ENCODE measurements around the gene WDR45B. TPM values are rescaled to one million over a fixed set of nuclear protein-coding genes. Genes with fewer than 3 reads are reported as not detected.

The WDR45B gene
- polyA plus RNA-seq, 1 of the 3 experiments (the other 2 are of a cell fraction) = 171 TPM

DNA sequence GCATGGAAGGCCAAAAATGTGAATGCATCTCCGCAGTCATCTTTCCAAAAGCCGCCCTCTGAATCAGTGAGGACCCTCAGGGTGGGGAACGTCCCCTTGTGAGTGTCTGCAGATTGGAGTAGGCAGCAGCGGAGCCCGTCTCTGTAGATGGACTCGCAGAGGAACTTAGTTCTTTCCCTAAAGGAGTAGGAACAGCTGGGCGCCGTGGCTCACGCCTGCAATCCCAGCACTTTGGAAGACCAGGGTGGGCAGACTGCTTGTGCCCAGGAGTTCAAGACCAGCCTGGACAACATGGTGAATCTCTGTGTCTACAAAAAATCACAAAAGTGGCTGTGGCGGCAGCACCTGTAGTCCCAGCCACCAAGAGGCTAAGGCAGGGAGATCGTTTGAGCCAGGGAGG, 53.7 kb downstream of the WDR45B start:
- Histone ChIP-seq H2AFZ (ENCODE audit: low read depth) (no peak overlapping the region), H3K27ac (ENCODE audit: low read depth in 2 of 2, low read length in 1 of 2) (no peak overlapping the region; a peak in 1 of 4 replicates), H3K79me2 (ENCODE audit: insufficient read depth) (peaks cover 31% of the 10 kb centered on the region; the same call in 1 of the 2 replicates), H3K9me2 (no peaks in the 10 kb centered on the region), H3K36me3 (replicated peaks in 1 of 2; ENCODE audit: control insufficient read depth in 1 of 2, insufficient read depth in 2 of 2, low read length in 1 of 2) (peaks cover 25 to 37% of the 10 kb centered on the region in 2 experiments), H3F3A (replicated peaks; ENCODE audit: insufficient read depth) (peaks cover 40% of the 10 kb centered on the region), H3K4me2 (peak overlapping the region; percentile 4; the same call in 1 of the 2 replicates), H3K27me3 (ENCODE audit: insufficient read depth) (no peaks in the 10 kb centered on the region), H3K9me3 (no peaks in the 10 kb centered on the region), H3K4me1 (ENCODE audit: control insufficient read depth in 1 of 2, insufficient read depth in 2 of 2, low read depth in 1 of 2, low read length in 1 of 2) (peaks cover 8 to 31% of the 10 kb centered on the region in 2 experiments; a peak in 2 of 4 replicates), H4K20me1 (ENCODE audit: insufficient read depth) (peaks cover 7% of the 10 kb centered on the region), H3K9ac (no peak overlapping the region), H3K4me3 (ENCODE audit: low read depth in 2 of 2, low read length in 1 of 2) (no peak overlapping the region)
- POLR2A ChIA-PET = no interaction called here
- CTCF ChIA-PET = interaction anchor here (1.6 kb wide), 1 partner anchor 16 kb away, joined by 3 read pairs; no protein-coding TSS in a partner anchor
- TF ChIP-seq RXRA (IDR thresholded peaks at IDR 0.05; ENCODE audit: borderline replicate concordance, low read depth) = no peak
- TF ChIP-seq GABPA (IDR thresholded peaks at IDR 0.05; ENCODE audit: low read depth) = no peak
- TF ChIP-seq, protein P1, sequence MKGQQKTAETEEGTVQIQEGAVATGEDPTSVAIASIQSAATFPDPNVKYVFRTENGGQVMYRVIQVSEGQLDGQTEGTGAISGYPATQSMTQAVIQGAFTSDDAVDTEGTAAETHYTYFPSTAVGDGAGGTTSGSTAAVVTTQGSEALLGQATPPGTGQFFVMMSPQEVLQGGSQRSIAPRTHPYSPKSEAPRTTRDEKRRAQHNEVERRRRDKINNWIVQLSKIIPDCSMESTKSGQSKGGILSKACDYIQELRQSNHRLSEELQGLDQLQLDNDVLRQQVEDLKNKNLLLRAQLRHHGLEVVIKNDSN (IDR thresholded peaks at IDR 0.05; ENCODE audit: borderline replicate concordance, low read depth) = no peak
- no peak for TF ChIP-seq RFX5 (IDR thresholded peaks at IDR 0.05; ENCODE audit: low read length)
- TF ChIP-seq, protein P2, sequence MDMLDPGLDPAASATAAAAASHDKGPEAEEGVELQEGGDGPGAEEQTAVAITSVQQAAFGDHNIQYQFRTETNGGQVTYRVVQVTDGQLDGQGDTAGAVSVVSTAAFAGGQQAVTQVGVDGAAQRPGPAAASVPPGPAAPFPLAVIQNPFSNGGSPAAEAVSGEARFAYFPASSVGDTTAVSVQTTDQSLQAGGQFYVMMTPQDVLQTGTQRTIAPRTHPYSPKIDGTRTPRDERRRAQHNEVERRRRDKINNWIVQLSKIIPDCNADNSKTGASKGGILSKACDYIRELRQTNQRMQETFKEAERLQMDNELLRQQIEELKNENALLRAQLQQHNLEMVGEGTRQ (IDR thresholded peaks at IDR 0.05; ENCODE audit: borderline replicate concordance, low read depth, low read length) = no peak
- peak; percentile 14 for DNase-seq
- WGBS (ENCODE audit: low lambda C conversion rate) = 97% methylated on average over 11 of the region's 11 CpGs

DNA sequence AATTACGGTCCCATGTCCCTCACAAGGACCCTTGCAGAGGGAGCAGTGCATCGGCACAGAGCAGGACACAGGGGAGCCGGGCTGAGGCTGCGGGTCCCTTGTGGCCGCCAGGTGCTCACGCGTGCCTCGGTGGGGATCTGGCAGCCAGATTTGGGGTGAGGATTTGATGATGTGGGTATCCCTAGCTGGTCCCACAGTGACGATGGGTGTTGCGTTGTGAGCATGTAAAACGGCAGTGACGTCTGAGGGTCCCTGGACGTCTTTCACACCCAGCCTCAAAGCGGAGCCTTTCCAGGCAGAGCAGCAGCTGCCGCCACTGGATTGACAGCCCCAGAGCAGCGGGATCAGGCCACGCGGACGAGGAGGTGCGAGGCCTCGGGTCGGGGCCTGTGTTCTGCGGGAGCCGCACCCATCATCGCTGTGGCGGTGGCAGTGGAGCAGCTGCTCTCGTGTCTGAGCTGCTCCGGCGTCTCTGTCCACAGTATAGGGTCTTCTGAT, 54.6 kb downstream of the WDR45B start:
- POLR2A ChIA-PET = no interaction called here
- TF ChIP-seq MXI1 (IDR thresholded peaks at IDR 0.05; ENCODE audit: low read depth, low read length) (no peak), SMC3 (IDR thresholded peaks at IDR 0.05; ENCODE audit: low read depth, low read length) (no peak)
- TF ChIP-seq, protein P3, sequence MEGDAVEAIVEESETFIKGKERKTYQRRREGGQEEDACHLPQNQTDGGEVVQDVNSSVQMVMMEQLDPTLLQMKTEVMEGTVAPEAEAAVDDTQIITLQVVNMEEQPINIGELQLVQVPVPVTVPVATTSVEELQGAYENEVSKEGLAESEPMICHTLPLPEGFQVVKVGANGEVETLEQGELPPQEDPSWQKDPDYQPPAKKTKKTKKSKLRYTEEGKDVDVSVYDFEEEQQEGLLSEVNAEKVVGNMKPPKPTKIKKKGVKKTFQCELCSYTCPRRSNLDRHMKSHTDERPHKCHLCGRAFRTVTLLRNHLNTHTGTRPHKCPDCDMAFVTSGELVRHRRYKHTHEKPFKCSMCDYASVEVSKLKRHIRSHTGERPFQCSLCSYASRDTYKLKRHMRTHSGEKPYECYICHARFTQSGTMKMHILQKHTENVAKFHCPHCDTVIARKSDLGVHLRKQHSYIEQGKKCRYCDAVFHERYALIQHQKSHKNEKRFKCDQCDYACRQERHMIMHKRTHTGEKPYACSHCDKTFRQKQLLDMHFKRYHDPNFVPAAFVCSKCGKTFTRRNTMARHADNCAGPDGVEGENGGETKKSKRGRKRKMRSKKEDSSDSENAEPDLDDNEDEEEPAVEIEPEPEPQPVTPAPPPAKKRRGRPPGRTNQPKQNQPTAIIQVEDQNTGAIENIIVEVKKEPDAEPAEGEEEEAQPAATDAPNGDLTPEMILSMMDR (IDR thresholded peaks at IDR 0.05) = 0 out of 2 replicates have a peak, but pooled peaks have one; percentile 12
- peak overlapping the region; percentile 53 to 61 for H3K4me3 ChIP-seq (ENCODE audit: low read depth in 2 of 2, low read length in 1 of 2)
- peaks cover 23 to 40% of the 10 kb centered on the region in 2 experiments for H3K36me3 ChIP-seq (replicated peaks in 1 of 2; ENCODE audit: control insufficient read depth in 1 of 2, insufficient read depth in 2 of 2, low read length in 1 of 2)
- H4K20me1 ChIP-seq (ENCODE audit: insufficient read depth) = peaks cover 7% of the 10 kb centered on the region
- peak overlapping the region; percentile 65 to 92; a peak in 3 of 4 replicates for H3K27ac ChIP-seq (ENCODE audit: low read depth in 2 of 2, low read length in 1 of 2)
- H3K79me2 ChIP-seq (ENCODE audit: insufficient read depth) = peaks cover 26% of the 10 kb centered on the region; the same call in 1 of the 2 replicates
- CTCF ChIA-PET = interaction anchor here (0.9 to 1.6 kb wide), 2 partner anchors 10 to 15 kb away, joined by 3 read pairs; no protein-coding TSS in a partner anchor
- no peaks in the 10 kb centered on the region for H3K9me3 ChIP-seq
- peaks cover 8 to 31% of the 10 kb centered on the region in 2 experiments; a peak in 2 of 4 replicates for H3K4me1 ChIP-seq (ENCODE audit: control insufficient read depth in 1 of 2, insufficient read depth in 2 of 2, low read depth in 1 of 2, low read length in 1 of 2)
- 56% methylated on average over 16 of the region's 29 CpGs for WGBS (ENCODE audit: low lambda C conversion rate)
- H3K27me3 ChIP-seq (ENCODE audit: insufficient read depth) = no peaks in the 10 kb centered on the region
- H3K9ac ChIP-seq = peak overlapping the region; percentile 54
- no peaks in the 10 kb centered on the region for H3K9me2 ChIP-seq
- H2AFZ ChIP-seq (ENCODE audit: low read depth) = no peak overlapping the region
- peaks cover 49% of the 10 kb centered on the region for H3F3A ChIP-seq (replicated peaks; ENCODE audit: insufficient read depth)
- peak overlapping the region; percentile 79 for H3K4me2 ChIP-seq
- peak; percentile 64 for DNase-seq

Measured in SK-N-SH (cell line).